NCI-H187 treated with DMSO at 0.1 percent for 48 hours (cell line): ENCODE data around the gene CALML5.
"Not testable (repeated sequence)": the region's sequence is repeated elsewhere in the genome, so short reads cannot be mapped to it uniquely, and the experiment has no call there.

Experiments used
- DNase-seq: peaks from one replicate; lab custom pipeline; 2025; lab: John Stamatoyannopoulos, UW

Gene CALML5

DNA sequence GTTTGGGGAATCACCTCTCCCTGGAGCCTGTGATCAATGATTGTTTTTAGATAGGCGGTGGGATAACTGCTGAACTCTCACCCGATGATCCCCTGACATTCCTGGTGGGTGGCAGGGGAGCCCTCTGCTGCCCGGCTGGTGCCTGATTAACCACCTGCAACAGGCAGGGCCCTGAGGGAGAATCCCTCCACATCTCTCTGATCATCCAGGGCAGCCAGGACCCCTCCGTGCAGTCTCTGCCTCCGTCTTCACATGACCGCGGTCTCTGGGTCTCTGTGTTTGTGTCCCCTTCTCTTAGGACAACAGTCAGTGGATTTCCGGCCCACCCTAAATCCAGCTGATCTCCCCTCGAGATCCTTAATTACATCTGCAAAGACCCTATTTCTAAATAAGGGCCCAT, 17.4 kb downstream of the CALML5 start:
- no peak for DNase-seq

DNA sequence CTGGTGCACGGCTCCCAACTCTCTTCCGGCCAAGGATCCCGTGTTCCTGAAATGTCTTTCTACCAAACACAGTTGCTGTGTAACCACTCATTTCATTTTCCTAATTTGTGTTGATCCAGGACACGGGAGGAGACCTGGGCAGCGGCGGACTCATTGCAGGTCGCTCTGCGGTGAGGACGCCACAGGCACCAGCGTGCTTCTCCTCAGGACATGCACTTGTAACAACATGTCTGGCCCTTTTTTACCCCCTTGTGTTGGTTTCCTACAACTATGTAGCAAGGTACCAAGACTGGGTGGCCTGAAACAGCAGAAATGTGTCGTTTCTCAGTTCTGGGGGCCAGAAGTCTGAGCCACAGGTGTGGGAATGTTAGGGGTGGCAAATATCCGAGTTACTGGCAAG, 18.2 kb downstream of the CALML5 start:
- DNase-seq: no peak

DNA sequence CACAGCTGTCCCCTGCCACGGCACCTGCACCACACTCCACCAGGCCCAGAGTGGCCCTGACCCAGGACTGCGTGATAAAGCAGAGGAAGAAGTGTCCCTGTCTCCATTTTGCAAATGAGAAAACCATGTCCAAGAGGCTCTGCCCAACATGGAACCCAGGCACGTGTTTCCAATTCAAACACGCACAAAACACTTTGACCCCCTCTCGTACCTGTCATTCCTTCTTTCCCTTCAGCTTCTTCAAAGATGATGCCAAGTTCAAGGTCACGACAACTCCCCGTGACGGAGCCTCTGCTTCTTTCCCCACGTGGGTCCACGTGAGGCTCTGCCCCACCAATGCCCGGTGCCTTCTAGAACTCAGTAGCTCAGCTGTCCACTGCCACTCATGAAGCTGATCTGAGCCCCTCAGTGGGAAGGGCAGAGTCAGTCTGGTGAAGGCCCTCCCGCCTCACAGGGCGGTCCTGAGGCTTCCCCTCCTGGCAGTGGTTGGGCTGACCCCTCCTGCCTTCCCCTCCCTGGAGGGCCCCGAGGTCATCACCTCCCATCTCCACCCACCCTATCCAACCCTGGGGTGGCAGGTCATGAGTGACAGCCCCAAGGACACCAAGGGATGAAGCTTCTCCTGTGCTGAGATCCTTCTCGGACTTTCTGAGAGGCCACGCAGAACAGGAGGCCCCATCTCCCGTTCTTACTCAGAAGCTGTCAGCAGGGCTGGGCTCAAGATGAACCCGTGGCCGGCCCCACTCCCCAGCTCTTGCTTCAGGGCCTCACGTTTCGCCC, 19.0 kb downstream of the CALML5 start:
- no peak for DNase-seq

DNA sequence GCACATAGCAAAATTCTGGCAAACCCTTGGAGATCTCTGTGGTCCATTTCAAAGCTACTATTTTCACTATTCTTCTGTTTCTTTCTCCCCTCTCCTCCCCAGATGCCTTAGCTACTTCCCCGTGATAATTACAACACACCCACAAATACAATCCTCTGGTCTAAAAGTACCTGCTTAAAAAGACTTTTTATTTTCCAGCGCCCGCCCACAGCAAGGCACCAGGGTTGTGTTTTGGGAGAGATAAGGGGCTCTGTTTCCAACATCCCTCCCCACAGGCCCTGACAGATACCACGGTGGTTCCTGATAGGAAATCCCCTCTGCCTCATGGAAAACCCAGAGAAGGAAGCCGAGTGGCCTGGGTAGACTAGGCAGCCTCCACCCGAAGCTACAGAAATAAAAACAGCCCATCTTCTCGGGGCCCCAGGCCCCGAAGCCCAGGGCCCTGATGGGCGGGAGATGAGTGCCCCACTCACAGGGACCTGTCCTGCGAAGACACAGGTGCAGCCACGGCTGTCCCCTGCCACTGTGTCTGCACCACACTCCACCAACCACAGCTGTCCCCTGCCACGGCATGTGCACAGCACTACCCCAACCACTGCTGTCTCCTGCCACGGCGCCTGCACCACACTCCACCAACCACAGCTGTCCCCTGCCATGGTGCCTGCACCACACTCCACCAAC, 19.7 kb downstream of the CALML5 start:
- no peak for DNase-seq

DNA sequence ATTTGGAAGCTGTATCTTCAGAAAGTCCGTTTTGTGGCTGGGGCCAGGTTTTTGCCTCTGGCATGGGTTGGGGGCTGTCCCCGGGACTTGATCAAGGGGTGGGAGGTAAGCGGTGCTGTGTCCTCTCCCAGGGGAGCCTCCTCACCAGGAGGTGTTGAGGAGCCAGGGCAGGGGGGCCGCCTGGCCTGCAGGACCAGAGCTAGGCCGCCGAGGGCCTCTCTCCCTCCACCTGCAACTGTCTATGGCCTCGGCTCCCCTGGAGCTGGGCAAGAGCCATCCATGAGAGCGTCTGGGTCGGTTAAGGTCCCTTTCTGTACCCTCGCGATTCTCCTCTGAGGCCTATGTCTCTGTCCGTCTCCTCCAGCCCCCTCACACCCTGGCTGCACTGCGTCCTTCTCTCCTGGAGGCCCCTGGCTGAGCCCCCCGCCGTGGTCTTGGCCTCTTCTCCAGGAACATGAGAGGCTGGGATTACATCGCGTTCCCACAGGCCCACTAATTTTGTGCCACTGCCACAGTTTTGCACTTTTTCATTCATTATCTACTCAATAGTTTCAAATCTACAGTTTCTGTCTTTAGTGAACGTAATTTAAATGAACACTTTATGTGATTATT, 20.6 kb downstream of the CALML5 start:
- DNase-seq: no peak

DNA sequence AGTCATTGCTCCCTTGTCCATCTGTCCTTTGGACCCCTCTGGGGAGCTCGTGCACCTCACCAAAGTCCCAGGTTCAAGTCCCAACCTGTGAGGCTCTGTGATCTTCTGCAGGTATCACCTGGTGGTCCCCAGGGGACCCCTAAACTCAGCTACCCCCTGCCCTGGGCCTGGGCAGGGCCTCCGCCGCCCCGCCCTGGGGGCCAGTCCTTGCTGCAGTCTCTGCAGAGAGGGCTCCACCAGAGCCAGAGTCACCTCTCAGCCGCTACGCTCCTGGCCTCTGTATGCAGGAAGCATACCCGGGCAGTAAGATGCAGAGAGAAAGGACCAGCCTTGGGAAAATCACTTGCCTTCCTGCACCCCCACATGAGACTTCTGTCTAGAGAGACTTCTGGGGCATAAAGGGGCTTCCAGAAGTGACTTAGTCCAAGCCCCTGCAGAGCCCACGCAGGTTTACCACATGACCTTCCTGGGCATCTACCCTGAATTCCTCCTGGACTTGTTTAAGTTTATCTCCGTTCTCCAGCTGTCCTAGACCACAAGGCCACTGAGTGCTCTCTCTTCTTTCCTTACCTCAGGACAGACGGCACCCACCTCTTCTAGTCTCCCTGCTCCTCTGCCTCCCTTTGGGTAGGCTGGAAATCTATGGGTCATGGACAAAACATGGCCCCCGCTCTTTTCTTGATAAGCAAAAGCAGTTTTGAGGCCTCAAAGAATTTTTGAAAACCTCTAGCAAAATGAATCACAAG, 21.2 kb downstream of the CALML5 start:
- no peak for DNase-seq

DNA sequence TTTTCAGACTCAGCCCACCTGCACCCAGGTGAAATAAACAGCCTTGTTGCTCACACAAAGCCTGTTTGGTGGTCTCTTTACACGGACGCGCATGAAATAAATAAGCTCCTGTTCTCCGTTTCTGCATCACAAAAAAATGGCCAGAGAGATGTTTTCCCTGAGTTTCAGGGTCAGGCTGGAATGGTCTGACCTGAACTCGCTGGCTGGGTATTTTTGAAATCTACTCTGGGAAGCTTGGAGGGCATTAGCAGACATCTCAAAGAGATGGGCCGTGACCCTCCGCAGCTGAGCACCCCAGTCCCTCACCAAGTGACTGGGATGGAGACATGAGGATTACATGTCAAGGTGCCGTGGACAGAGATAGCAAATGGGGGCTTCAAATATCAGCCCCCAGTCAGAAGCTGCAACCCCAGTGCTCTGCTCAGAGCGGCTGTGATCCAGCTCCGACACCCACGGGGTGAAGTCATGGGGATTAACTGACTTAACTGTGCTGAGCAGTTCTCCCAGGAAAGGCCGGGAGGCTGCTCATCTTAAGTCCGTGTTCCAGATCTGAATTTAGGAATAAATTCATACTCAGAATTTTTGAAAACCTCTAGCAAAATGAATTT, 22.3 kb downstream of the CALML5 start:
- DNase-seq: no peak

DNA sequence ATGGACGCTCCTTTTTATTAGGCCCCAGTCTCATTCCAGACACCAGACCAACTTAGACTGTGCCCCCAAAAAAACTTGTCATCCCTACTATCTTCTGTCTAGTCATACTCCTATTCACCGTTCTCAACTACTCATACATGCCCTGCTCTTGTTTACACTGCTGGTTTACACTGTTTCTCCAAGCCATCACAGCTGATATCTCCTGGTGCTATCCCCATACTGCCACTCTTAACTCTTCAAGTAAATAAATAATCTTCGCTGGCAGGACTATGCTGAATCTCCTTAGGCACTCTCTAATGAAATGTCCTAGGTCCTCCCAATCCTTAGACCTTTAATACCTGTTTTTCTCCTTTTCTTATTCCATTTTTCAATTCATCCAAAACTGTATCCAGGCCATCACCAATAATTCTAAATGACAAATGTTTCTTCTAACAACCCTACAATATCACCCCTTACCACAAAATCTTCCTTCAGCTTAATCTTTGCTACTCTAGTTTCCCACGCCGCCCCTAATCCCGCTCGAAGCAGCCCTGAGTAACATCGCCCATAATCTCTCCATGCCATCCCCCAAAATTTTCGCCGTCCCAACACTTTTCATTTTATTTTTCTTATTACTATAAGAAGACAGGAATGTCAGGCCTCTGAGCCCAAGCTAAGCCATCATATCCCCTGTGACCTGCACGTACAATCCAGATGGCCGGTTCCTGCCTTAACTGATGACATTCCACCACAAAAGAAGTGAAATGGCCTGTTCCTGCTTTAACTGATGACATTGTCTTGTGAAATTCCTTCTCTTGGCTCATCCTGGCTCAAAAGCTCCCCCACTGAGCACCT, 23.2 kb downstream of the CALML5 start:
- not testable (repeated sequence) for DNase-seq

DNA sequence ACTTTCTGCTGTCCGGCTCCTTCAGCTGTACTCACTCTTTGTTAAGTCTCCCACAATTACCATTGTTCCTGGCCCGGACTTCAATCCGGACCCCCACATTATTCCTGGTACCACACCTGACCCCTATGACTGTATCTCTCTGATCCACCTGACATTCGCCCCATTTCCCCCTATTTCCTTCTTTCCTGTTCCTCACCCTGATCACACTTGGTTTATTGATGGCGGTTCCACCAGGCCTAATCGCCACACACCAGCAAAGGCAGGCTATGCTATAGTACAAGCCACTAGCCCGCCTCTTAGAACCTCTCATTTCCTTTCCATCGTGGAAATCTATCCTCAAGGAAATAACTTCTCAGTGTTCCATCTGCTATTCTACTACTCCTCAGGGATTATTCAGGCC, 24.3 kb downstream of the CALML5 start:
- DNase-seq: not testable (repeated sequence)

DNA sequence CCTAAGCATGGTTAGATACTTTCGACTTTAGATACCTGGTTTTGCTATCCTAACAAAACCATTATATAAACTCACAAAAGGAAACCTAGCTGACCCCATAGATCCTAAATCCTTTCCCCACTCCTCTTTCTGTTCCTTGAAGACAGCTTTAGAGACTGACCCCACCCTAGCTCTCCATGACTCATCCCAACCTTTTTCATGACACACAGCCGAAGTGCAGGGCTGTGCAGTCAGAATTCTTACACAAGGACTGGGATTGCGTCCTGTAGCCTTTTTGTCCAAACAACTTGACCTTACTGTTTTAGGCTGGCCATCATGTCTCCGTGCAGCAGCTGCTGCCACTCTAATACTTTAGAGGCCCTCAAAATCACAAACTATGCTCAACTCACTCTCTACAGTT, 24.7 kb downstream of the CALML5 start:
- DNase-seq: not testable (repeated sequence)

DNA sequence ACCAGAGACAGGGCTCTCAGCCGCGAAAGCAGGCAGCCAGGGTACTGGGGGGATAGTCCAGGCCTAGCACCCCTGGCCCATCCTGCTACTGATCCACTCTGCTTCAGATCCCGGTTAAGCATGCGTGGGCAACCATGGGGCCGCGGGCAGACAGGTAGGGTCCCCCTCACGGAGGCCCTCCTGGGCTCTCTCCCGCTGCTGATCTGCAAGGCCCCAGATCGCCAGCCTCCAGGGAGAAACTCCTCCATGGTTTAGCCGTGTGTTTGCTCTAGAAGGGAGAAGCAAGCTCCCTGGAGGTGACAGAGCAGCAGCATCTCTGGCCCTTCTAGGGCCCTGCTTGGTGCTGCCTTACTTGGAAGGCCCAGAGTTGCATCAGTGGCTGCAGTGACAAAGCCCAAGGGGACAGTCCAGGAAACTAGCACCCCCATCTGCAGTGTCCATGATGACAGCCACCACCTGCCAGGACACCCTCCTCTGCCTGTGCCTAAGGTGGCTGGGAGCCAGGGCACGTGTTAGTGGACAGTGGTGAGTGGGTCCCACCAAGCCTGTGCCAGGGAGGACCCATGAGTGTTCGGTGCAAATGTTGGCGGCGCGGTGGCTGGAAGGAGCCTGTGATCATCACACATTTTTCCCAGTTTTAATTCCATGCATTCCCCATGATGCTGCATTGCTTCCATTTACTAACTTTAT, 29.2 kb downstream of the CALML5 start:
- DNase-seq: no peak

DNA sequence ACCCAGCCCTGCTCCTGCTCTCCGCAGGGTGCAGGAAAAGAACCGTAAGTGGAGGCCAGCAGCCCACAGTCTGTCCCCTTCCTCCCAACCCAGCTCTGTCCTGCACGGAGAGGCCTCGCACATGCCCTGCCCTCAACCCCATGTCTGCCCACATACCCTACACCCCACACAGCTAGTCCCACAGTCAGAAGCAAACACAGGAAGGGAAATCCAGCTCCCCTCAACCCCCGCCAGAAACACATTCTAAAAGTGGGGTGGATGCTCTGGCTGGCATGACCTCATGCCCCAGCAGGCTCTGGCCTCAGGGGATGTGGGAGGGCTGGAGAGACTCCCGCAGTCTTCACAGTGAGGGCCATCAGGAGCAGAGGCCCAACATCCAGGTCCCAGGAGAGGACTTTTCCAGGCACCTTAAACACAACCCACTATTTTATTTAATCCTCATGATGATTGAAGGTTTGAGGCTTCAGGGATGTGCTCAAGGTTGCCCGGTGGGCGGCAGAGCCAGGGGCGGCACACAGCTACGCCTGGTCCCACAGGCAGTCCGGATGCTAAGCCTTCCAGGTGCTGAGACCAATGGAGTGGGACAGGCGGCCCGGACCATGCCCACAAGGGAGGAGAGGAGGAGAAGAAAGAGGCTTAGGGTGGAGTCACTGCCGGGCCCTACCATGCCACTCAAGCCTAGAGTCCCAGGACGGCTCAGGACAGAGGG, 29.9 kb downstream of the CALML5 start:
- no peak for DNase-seq

DNA sequence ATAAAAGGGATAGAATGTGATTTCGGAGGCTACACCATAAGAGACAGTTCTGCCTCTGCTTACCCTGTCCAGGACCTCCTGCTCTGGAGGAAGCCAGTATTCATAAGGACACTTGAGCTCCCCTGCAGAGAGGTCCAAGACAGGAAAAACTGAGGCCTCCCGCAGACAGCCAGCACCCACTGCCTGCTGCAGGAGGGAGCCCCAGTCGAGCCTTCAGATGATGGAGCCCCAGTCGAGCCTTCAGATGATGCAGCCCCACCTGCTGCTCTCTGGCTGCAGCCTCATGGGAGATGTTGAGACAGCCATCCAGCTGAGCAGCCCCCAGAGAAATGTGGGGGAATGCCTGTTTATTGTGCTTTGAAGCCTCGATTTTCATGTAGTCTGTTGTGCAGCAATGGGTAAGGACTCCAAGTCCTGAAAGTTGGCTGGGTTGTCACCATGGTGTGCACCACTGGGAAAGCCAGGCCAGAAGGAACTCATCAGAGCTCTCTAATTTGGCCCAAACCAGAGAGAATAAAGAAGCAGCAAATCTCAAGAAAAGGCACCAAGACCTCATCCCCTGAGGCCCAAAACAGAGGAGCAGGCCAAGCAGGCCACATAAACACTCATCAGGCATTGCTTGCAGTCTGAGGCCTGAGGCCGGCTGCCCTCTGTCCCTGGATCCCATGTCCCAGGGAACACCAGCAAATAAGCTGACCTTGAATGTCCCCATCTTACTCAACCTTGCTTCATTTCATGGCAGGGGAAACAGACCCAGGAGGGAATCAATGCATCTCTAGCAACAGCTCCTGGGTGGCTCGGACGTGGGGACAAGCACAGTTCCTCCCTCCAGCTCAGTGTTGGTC, 30.9 kb downstream of the CALML5 start:
- DNase-seq: no peak

DNA sequence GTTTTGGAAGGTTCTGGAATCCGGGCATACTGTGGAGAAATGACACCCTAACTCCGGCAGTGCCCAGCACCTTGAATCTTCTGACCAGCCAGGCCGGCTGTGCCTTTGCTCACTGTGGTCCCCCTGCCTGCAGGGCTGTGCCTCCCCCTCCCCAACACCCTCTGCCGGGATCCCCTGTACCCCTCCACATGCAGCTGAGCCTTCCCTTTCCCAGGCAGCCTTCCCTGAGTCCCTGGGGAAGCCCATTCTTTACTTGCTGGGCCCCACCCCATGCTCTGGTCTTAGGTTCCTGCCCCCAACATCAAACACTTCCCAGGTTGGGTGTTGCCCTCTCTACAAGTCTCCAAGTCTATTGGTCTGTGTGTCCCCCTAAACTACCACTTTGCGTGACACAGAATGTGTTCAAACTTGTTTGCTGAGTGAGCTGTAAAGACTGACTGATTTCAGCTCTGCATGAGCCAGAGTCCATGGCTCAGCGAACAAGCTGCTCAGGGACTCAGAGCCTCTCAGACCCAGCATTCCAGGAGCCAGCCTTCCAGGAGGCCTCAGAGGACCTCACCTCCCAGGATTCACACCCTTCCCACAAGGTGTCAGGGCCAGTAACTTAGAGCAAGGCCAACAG, 31.6 kb downstream of the CALML5 start:
- no peak for DNase-seq

DNA sequence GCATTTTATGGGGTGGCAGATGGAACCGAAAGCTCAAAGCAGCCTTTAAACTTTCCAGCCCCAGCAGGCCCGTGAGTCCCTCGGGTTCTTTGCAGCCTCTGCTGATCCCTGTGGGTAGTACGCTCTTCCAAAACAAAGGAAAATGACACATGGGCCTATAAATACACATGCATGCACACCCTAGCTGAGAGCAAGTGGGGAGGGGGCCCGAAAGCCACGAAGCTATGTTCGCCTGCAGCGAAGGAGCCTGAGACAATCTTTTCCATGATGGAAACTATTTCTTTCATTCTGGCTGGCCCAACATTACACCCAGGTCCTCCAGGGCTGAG, 32.2 kb downstream of the CALML5 start:
- no peak for DNase-seq

DNA sequence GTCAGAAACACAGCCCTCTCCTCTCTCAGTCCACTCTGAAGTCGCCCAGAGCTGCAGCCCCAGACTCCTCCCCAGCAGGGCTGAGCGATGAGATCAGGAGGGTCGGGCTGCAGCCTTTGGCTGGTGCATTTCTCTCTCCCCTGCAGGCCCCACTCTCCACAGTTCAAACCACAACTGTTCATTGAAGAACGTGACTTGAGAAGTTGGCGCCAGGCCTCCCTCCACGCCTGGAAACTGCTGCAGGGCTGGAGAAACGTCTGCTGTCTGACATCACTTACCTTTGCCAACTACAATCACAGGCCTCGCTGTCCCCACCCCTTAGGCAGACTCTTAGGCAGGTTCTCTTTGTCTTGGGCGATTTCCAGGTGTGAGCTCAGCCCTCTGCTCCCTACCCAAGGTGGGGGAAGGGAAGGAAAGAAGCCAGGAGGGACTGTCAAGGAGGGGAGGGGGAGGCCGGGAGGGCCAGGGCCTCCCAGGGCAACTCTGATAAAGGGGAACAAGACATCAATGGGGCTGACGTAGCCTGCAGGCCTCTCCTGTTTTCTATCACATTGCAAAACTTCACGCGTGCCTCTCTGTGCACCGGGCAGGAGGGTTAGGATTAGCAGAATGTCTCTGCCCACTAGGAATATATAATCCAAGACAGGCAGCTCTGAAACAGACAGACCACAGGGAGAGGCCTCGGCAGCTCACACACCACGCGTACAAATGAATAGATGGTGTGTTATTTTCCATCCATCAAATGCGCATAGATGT, 32.7 kb downstream of the CALML5 start:
- DNase-seq: peak; percentile 31

DNA sequence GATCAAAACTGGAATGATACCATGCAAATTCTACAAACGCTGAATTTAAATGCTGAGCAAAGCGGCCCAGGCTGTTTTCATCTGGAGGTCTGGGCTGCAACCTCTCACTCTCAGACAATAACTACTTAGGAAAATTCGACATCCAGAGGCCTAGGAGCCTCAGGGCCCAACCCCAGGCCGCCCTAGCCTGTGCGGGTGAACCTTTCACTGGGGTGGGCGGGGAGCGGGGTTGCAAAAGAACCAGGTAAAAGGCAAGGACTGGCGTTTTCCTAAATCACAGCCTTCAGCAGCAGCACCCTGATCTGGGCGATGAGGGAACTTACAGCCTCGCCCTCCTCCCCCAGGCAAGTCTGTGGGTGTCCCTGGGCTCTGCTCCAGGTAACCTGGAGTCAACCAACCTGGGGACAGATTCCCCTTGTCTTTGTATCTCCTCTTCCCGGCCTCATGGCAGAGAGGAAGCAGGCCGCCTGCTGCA, 33.4 kb downstream of the CALML5 start:
- no peak for DNase-seq

DNA sequence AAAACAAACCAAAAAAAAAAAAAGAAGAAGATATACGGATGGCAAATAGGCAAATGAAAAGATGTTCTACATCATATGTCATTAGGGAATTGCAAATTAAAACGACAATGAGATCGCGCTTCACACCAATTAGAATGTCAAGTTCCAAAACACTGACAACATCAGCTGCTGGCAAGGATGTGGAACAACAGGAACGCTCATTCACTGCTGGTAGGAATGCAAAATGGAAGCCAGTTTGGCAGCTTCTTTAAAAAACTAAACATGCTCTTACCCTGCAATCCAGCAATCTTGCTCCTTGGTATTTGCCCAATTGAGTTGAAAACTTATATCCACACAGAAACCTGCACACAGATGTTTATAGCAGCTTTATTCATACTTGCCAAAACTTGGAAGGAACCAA, 34.8 kb downstream of the CALML5 start:
- DNase-seq: no peak
